HUES64 (cell line): Measurements from ENCODE around the gene HSPA1B.
A peak's percentile ranks its signal among the peaks of the same experiment; 100 is the strongest.
"Not testable (repeated sequence)": the region's sequence is repeated elsewhere in the genome, so short reads cannot be mapped to it uniquely, and the experiment has no call there.

Experiments used
- H3K27ac ChIP-seq: 2 replicates; pipeline ENCODE4 v1.7.0; 2013; ENCODE audit warnings: low read depth, low read length, inconsistent platforms
- H3K27me3 ChIP-seq: 2 replicates; pipeline ENCODE4 v1.6.1; 2013; ENCODE audit warnings: mild to moderate bottlenecking, low read length; ENCODE audit not compliant: insufficient read depth
- H3K36me3 ChIP-seq: 2 replicates; pipeline ENCODE4 v1.6.1; 2013; ENCODE audit warnings: mild to moderate bottlenecking, low read length; ENCODE audit not compliant: insufficient read depth
- H3K4me1 ChIP-seq: 2 replicates; pipeline ENCODE4 v1.6.1; 2013; ENCODE audit warnings: mild to moderate bottlenecking, low read length, moderate library complexity; ENCODE audit not compliant: insufficient read depth
- H3K4me3 ChIP-seq: 2 replicates; pipeline ENCODE4 v1.5.1; 2013; ENCODE audit warnings: mild to moderate bottlenecking, low read length, moderate library complexity
- H3K9ac ChIP-seq: 2 replicates; pipeline ENCODE4 v1.6.1; 2013; ENCODE audit warnings: mild to moderate bottlenecking, low read depth, low read length
- H3K9me3 ChIP-seq: 2 replicates; pipeline ENCODE4 v1.6.1; 2013; ENCODE audit warnings: low read depth, low read length; ENCODE audit not compliant: insufficient read depth
- WGBS: fragments of 150-250, 120-280 bp; methylation state at CpG from one replicate; pipeline ENCODE4 v1.1.7; 2013; ENCODE audit warnings: missing lambda C conversion rate; 5-methylcytosine and 5-hydroxymethylcytosine counted together

HSPA1B gene

GRCh38 chr6:31801031-31801927 lies 26.3 kb upstream of the HSPA1B start:
- H3K36me3 ChIP-seq = peaks cover 59% of the 10 kb centered on the region
- not testable (repeated sequence) for H3K9me3 ChIP-seq, H3K27me3 ChIP-seq, H3K4me1 ChIP-seq, H3K9ac ChIP-seq, H3K27ac ChIP-seq, H3K4me3 ChIP-seq
- 94% methylated on average over 7 of the region's 8 CpGs for WGBS

GRCh38 chr6:31805939-31806469 lies 21.5 kb upstream of the HSPA1B start:
- H3K36me3 ChIP-seq = peaks cover 34% of the 10 kb centered on the region
- H3K27me3 ChIP-seq = no peaks in the 10 kb centered on the region
- peak overlapping the region; percentile 94 for H3K4me3 ChIP-seq
- H3K4me1 ChIP-seq = peaks cover 6% of the 10 kb centered on the region; the same call in 1 of the 2 replicates
- 23% methylated on average over 7 of the region's 7 CpGs for WGBS
- no peaks in the 10 kb centered on the region for H3K9me3 ChIP-seq
- peak overlapping the region; percentile 95 for H3K9ac ChIP-seq
- H3K27ac ChIP-seq = peak overlapping the region; percentile 98

- Histone ChIP-seq H3K36me3 (peaks cover 27% of the 10 kb centered on the region), H3K9me3 (no peaks in the 10 kb centered on the region), H3K27me3 (no peaks in the 10 kb centered on the region), H3K4me3 (peak within 1 kb of the TSS; percentile 94), H3K4me1 (peaks cover 6% of the 10 kb centered on the region; the same call in 1 of the 2 replicates), H3K27ac (peak within 1 kb of the TSS; percentile 98), H3K9ac (peak within 1 kb of the TSS; percentile 95)
- WGBS = under 1% methylated on average over 49 of the region's 51 CpGs
Measured at GRCh38 chr6:31806470-31807272, 20.9 kb upstream of the HSPA1B start, which contains the start of gene LSM2. LSM2 (minus strand) TSS chr6:31806966; CDS start chr6:31806757, 209 bp downstream.

- H3K4me1 ChIP-seq, H3K36me3 ChIP-seq, H3K27ac ChIP-seq, H3K27me3 ChIP-seq, H3K9ac ChIP-seq, H3K9me3 ChIP-seq, H3K4me3 ChIP-seq: not testable (repeated sequence)
- WGBS = 90% methylated on average over 8 of the region's 10 CpGs
Measured at GRCh38 chr6:31808599-31808998, 18.9 kb upstream of the HSPA1B start.

- Histone ChIP-seq H3K9me3 (no peaks in the 10 kb centered on the region), H3K4me1 (peaks cover 3% of the 10 kb centered on the region; the same call in 1 of the 2 replicates), H3K27ac (no peak overlapping the region), H3K9ac (no peak overlapping the region), H3K27me3 (no peaks in the 10 kb centered on the region), H3K36me3 (no peaks in the 10 kb centered on the region), H3K4me3 (no peak overlapping the region)
- 95% methylated on average over 12 of the region's 12 CpGs for WGBS
Measured at GRCh38 chr6:31811645-31812044, 15.9 kb upstream of the HSPA1B start.

GRCh38 chr6:31813465-31813849 lies 14.1 kb upstream of the HSPA1B start:
- H3K4me3 ChIP-seq = peak overlapping the region; percentile 69
- H3K9ac ChIP-seq = no peak overlapping the region
- H3K27me3 ChIP-seq = no peaks in the 10 kb centered on the region
- 93% methylated on average over 7 of the region's 7 CpGs for WGBS
- H3K4me1 ChIP-seq = peaks cover 3% of the 10 kb centered on the region; the same call in 1 of the 2 replicates
- H3K36me3 ChIP-seq = no peaks in the 10 kb centered on the region
- H3K9me3 ChIP-seq = no peaks in the 10 kb centered on the region
- H3K27ac ChIP-seq = no peak overlapping the region

GRCh38 chr6:31814677-31815024 lies 12.9 kb upstream of the HSPA1B start:
- Histone ChIP-seq H3K9ac (peak overlapping the region; percentile 61; the same call in 1 of the 2 replicates), H3K27ac (peak overlapping the region; percentile 99), H3K36me3 (no peaks in the 10 kb centered on the region), H3K27me3 (no peaks in the 10 kb centered on the region), H3K4me3 (peak overlapping the region; percentile 69), H3K4me1 (peaks cover 3% of the 10 kb centered on the region; the same call in 1 of the 2 replicates), H3K9me3 (no peaks in the 10 kb centered on the region)
- under 1% methylated on average over 13 of the region's 13 CpGs for WGBS

- peak within 1 kb of the TSS; percentile 99 for H3K27ac ChIP-seq
- H3K36me3 ChIP-seq = no peaks in the 10 kb centered on the region
- H3K9me3 ChIP-seq = no peaks in the 10 kb centered on the region
- no peaks in the 10 kb centered on the region for H3K27me3 ChIP-seq
- WGBS = under 1% methylated on average over 51 of the region's 56 CpGs
- H3K4me3 ChIP-seq = peak within 1 kb of the TSS; percentile 69
- H3K4me1 ChIP-seq = peaks cover 3% of the 10 kb centered on the region; the same call in 1 of the 2 replicates
- peak within 1 kb of the TSS; percentile 71; the same call in 1 of the 2 replicates for H3K9ac ChIP-seq
Measured at GRCh38 chr6:31815025-31815838, 12.3 kb upstream of the HSPA1B start, which contains the start of the genes HSPA1A and HSPA1L. HSPA1A (plus strand) TSS chr6:31815543; CDS start chr6:31815757, 214 bp downstream. HSPA1L (minus strand) TSS chr6:31815283; CDS start chr6:31811972, 3,311 bp downstream.

GRCh38 chr6:31817133-31817928 lies 10.2 kb upstream of the HSPA1B start:
- H3K36me3 ChIP-seq, H3K9me3 ChIP-seq, H3K27ac ChIP-seq, H3K9ac ChIP-seq, H3K4me1 ChIP-seq, H3K27me3 ChIP-seq: not testable (repeated sequence)
- WGBS = 90% methylated on average over 11 of the region's 37 CpGs
- H3K4me3 ChIP-seq = peak overlapping the region; percentile 36
